ELF-1 (cell line): ENCODE results near the gene FAM131B.

ENCODE experiments used
- DNase-seq: peaks from one replicate; pipeline ENCODE4 v3.0.0-alpha.2; 2016; ENCODE audit warnings: low read depth, low spot score

Gene FAM131B

GRCh38 chr7:143359771-143360353, 2.7 kb downstream of the FAM131B start:
- no peak for DNase-seq

- DNase-seq, result no peak
These were observed 3.9 kb downstream of the FAM131B start for GRCh38 chr7:143358626-143359025.

- DNase-seq, result no peak
These were observed 6.0 kb downstream of the FAM131B start for GRCh38 chr7:143356414-143357050.

GRCh38 chr7:143355450-143356385, 6.8 kb downstream of the FAM131B start:
- no peak for DNase-seq

- no peak for DNase-seq
These were observed 7.5 kb downstream of the FAM131B start for GRCh38 chr7:143354965-143355364.

- no peak for DNase-seq
These were observed 8.1 kb downstream of the FAM131B start for GRCh38 chr7:143354376-143354775.

- DNase-seq, result peak; percentile 43
These were observed 9.9 kb downstream of the FAM131B start for GRCh38 chr7:143352531-143353002.

- DNase-seq, result no peak
These were observed 10.9 kb downstream of the FAM131B start for GRCh38 chr7:143351574-143351973.

- DNase-seq, result no peak
These were observed 11.5 kb downstream of the FAM131B start for GRCh38 chr7:143351060-143351459.

- DNase-seq, result no peak
These were observed 14.6 kb downstream of the FAM131B start for GRCh38 chr7:143347950-143348349.

- no peak for DNase-seq
These were observed 16.5 kb downstream of the FAM131B start for GRCh38 chr7:143346018-143346417.

- peak; percentile 92 for DNase-seq
These were observed 17.0 kb downstream of the FAM131B start for GRCh38 chr7:143345428-143345900.

- no peak for DNase-seq
These were observed 18.9 kb downstream of the FAM131B start for GRCh38 chr7:143343596-143343995.

- no peak for DNase-seq
These were observed 20.7 kb downstream of the FAM131B start for GRCh38 chr7:143341842-143342241.

GRCh38 chr7:143337216-143337615, 25.3 kb downstream of the FAM131B start:
- DNase-seq, result no peak

GRCh38 chr7:143334244-143334643, 28.3 kb downstream of the FAM131B start:
- DNase-seq, result no peak

- DNase-seq, result no peak
These were observed 31.2 kb downstream of the FAM131B start for GRCh38 chr7:143331179-143331801.

- DNase-seq, result no peak
These were observed 32.9 kb downstream of the FAM131B start for GRCh38 chr7:143329471-143330170.

GRCh38 chr7:143327903-143328302, 34.6 kb downstream of the FAM131B start:
- no peak for DNase-seq

GRCh38 chr7:143325240-143325639, 37.3 kb downstream of the FAM131B start:
- no peak for DNase-seq

GRCh38 chr7:143323653-143324052, 38.9 kb downstream of the FAM131B start:
- DNase-seq, result no peak
